Panc1 (cell line): ENCODE measurements around the gene IGFN1. TPM values are rescaled to one million over a fixed set of nuclear protein-coding genes. Genes with fewer than 3 reads are reported as not detected.

Source experiments
- ATAC-seq: fragments of 200-7000 bp; cut with Tn5 transposase; 2 replicates; pipeline ENCODE4 v1.9.1; 2020; ENCODE audit warnings: mild to moderate bottlenecking, moderate library complexity
- BruUV-seq: library from RNA; stranded (reverse); fragments of 400-500 nt; replicated peaks from 2 replicates; lab custom pipeline; 2021; lab: Mats Ljungman, UMichigan
- CTCF ChIA-PET: fragments of 300-600 bp; sonication (Branson Sonifier 250); formaldehyde crosslinking; loops from one replicate; lab custom pipeline; 2022; ENCODE audit warnings: antibody characterized with exemption; lab: Charles Lee
- POLR2A ChIA-PET: fragments of 300-600 bp; sonication (Branson Sonifier 250); formaldehyde crosslinking; loops from one replicate; lab custom pipeline; 2022; ENCODE audit warnings: antibody characterized with exemption; lab: Charles Lee
- DNase-seq: peaks from one replicate; pipeline ENCODE4 v3.0.0-alpha.2; 2010; ENCODE audit warnings: low read depth, low spot score
- H3K27ac ChIP-seq: 2 replicates; pipeline ENCODE4 v1.5.1; 2011; ENCODE audit warnings: mild to moderate bottlenecking, low read length, inconsistent platforms
- H3K27me3 ChIP-seq: fragments of 200-500 bp; sonication (Bioruptor generic); 2 replicates; pipeline ENCODE4 v1.6.0; 2014; ENCODE audit warnings: low read length, inconsistent platforms; ENCODE audit not compliant: control insufficient read depth, insufficient read depth
- H3K36me3 ChIP-seq: fragments of 200-500 bp; sonication (Bioruptor generic); 2 replicates; pipeline ENCODE4 v1.5.1; 2014; ENCODE audit warnings: inconsistent platforms, mild to moderate bottlenecking, low read length, moderate library complexity; ENCODE audit not compliant: control insufficient read depth, insufficient read depth
- H3K4me1 ChIP-seq: 2 replicates; pipeline ENCODE4 v1.5.1; 2011; ENCODE audit warnings: inconsistent platforms, mild to moderate bottlenecking, low read length, moderate library complexity; ENCODE audit not compliant: control insufficient read depth, insufficient read depth
- H3K4me3 ChIP-seq, 2 experiments: 2 replicates each; pipeline ENCODE4 v1.5.1; 2011 to 2012; ENCODE audit warnings: low read depth in 2 of 2, low read length in 2 of 2, mild to moderate bottlenecking in 2 of 2, inconsistent platforms in 1 of 2, moderate library complexity in 1 of 2
- H3K9me3 ChIP-seq: fragments of 200-500 bp; sonication (Bioruptor generic); 2 replicates; pipeline ENCODE4 v1.5.1; 2014; ENCODE audit warnings: low read depth, mild to moderate bottlenecking, inconsistent platforms, low read length, moderate library complexity; ENCODE audit not compliant: control insufficient read depth, insufficient read depth
- POLR2AphosphoS5 ChIP-seq: IDR thresholded peaks from 2 replicates; pipeline ENCODE4 v1.6.1; 2012; ENCODE audit warnings: mild to moderate bottlenecking, low read depth, low read length, moderate library complexity
- SIN3A ChIP-seq: IDR thresholded peaks from 2 replicates; pipeline ENCODE4 v1.6.1; 2012; ENCODE audit warnings: low read depth, mild to moderate bottlenecking, low read length, moderate library complexity, borderline replicate concordance; ENCODE audit not compliant: insufficient read depth
- TCF7L2 ChIP-seq: IDR thresholded peaks from 2 replicates; pipeline ENCODE4 v1.6.1; 2011; ENCODE audit warnings: mild to moderate bottlenecking, low read depth, low read length, inconsistent platforms
- in situ Hi-C: cut with HindIII; loops from 2 replicates; pipeline ENCODE4 v1.10.0; 2016; ENCODE audit warnings: low sequenced_read_pairs, low pct_unique_long_range_greater_than_20kb
- intact Hi-C: fragments of 100-400 bp; cut with micrococcal nuclease; formaldehyde crosslinking; loops from one replicate; pipeline ENCODE4 v1.10.0; 2022; ENCODE audit not compliant: unreplicated experiment
- total RNA-seq: library from RNA; stranded (reverse); gene quantifications from one replicate; pipeline ENCODE4 v1.2.1, GENCODE V29; 2021; ENCODE audit not compliant: unreplicated experiment
- TF ChIP-seq, protein P1 (sequence below), 2 experiments: IDR thresholded peaks; 2 replicates each; pipeline ENCODE4 v1.6.1; 2011 to 2012; ENCODE audit warnings: low read depth in 2 of 2, control low read depth in 1 of 2, low read length in 1 of 2, mild to moderate bottlenecking in 1 of 2, moderate library complexity in 1 of 2; ENCODE audit not compliant: insufficient read depth in 1 of 2
- TF ChIP-seq, protein P2 (sequence below): fragments of 450-650 bp; IDR thresholded peaks from 2 replicates; pipeline ENCODE4 v1.5.1; 2017; ENCODE audit warnings: mild to moderate bottlenecking

Gene IGFN1
- total RNA-seq, 1 experiment from 2014 or later, result not detected

DNA sequence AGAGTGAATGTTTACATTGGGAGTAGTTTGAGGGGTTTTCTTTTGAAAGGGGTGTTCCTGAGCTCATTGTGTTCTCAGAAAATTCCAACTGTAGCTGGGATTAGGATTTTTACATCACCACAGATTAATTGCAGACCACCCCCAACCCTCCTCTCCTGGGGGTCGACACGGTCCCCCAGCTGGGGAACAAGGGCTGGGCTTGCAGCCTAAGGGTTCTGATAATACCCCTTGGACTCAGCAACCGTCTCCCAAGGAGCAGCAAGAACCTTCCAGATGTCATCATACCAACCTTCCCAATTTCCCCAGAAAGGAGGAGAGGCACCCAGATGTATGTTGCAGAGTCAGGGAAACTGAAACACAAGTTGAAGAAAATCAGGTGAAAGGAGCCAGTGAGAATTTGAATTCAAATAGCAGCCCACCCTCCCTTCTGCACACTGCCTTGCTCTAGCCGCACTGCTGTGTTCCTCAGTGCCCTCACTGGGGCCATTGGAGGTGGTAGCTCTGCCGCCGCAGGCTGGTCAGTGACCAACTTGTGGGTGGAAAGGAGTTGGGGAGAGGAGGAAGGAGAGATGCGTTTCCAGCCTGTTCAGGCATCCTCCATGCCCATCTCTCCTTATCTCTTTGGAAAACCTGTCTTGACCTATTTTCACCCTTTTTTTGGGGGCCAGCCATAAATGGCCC, 14.7 kb upstream of the IGFN1 start:
- BruUV-seq, result no TSS peak
- intact Hi-C loops, result no loop called here
- in situ Hi-C loops, result no loop called here
- H3K27ac ChIP-seq, result no peak overlapping the region
- no peak for DNase-seq
- no peaks in the 10 kb centered on the region for H3K4me1 ChIP-seq
- TF ChIP-seq TCF7L2 (no peak), POLR2AphosphoS5 (no peak), SIN3A (no peak)
- TF ChIP-seq, protein P1, sequence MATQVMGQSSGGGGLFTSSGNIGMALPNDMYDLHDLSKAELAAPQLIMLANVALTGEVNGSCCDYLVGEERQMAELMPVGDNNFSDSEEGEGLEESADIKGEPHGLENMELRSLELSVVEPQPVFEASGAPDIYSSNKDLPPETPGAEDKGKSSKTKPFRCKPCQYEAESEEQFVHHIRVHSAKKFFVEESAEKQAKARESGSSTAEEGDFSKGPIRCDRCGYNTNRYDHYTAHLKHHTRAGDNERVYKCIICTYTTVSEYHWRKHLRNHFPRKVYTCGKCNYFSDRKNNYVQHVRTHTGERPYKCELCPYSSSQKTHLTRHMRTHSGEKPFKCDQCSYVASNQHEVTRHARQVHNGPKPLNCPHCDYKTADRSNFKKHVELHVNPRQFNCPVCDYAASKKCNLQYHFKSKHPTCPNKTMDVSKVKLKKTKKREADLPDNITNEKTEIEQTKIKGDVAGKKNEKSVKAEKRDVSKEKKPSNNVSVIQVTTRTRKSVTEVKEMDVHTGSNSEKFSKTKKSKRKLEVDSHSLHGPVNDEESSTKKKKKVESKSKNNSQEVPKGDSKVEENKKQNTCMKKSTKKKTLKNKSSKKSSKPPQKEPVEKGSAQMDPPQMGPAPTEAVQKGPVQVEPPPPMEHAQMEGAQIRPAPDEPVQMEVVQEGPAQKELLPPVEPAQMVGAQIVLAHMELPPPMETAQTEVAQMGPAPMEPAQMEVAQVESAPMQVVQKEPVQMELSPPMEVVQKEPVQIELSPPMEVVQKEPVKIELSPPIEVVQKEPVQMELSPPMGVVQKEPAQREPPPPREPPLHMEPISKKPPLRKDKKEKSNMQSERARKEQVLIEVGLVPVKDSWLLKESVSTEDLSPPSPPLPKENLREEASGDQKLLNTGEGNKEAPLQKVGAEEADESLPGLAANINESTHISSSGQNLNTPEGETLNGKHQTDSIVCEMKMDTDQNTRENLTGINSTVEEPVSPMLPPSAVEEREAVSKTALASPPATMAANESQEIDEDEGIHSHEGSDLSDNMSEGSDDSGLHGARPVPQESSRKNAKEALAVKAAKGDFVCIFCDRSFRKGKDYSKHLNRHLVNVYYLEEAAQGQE (IDR thresholded peaks at IDR 0.05; ENCODE audit: insufficient read depth in 1 of 2, low read depth in 2 of 2, low read length in 1 of 2), result no peak
- TF ChIP-seq, protein P2, sequence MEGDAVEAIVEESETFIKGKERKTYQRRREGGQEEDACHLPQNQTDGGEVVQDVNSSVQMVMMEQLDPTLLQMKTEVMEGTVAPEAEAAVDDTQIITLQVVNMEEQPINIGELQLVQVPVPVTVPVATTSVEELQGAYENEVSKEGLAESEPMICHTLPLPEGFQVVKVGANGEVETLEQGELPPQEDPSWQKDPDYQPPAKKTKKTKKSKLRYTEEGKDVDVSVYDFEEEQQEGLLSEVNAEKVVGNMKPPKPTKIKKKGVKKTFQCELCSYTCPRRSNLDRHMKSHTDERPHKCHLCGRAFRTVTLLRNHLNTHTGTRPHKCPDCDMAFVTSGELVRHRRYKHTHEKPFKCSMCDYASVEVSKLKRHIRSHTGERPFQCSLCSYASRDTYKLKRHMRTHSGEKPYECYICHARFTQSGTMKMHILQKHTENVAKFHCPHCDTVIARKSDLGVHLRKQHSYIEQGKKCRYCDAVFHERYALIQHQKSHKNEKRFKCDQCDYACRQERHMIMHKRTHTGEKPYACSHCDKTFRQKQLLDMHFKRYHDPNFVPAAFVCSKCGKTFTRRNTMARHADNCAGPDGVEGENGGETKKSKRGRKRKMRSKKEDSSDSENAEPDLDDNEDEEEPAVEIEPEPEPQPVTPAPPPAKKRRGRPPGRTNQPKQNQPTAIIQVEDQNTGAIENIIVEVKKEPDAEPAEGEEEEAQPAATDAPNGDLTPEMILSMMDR, result no peak
- H3K27me3 ChIP-seq, result peaks cover 2% of the 10 kb centered on the region
- no peaks in the 10 kb centered on the region for H3K36me3 ChIP-seq
- H3K4me3 ChIP-seq, result no peak overlapping the region
- ChIA-PET POLR2A (no interaction called here), CTCF (interaction anchor here (0.6 to 1.0 kb wide), 2 partner anchors 10 to 376 kb away, joined by 3 to 4 read pairs; no protein-coding TSS in a partner anchor)
- no peaks in the 10 kb centered on the region for H3K9me3 ChIP-seq
- no peak for ATAC-seq

DNA sequence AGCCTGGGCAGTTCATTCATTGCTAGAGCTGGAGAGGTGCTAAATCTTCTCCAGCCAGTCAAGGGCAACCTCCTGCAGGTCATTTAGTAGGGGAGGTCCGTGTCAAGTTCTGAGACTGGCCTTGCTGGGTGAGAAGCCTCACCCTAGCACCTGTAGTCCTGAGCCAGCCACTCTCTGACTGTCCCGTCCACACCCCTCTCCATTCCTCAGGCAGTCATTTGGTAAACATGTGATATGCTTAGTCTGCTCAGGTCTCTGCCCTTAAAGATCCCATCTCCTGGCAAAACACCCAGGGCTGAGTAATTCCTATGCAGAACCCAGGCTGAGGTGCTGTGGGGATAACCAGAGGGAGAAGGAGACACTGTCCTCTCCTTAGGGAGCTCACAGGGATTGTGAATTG, 13.7 kb upstream of the IGFN1 start:
- no peak for TF ChIP-seq TCF7L2
- no peak for TF ChIP-seq POLR2AphosphoS5
- TF ChIP-seq, protein P1 (IDR thresholded peaks at IDR 0.05; ENCODE audit: insufficient read depth in 1 of 2, low read depth in 2 of 2, low read length in 1 of 2), result no peak
- TF ChIP-seq, protein P2, result no peak
- TF ChIP-seq SIN3A, result no peak
- Histone ChIP-seq H3K4me1 (no peaks in the 10 kb centered on the region), H3K36me3 (no peaks in the 10 kb centered on the region), H3K4me3 (no peak overlapping the region), H3K27me3 (peaks cover 10% of the 10 kb centered on the region), H3K9me3 (no peaks in the 10 kb centered on the region), H3K27ac (no peak overlapping the region)
- ATAC-seq (0 out of 2 replicates have a peak, but pooled peaks have one; percentile 17), DNase-seq (no peak)
- POLR2A ChIA-PET, result no interaction called here
- no TSS peak for BruUV-seq
- CTCF ChIA-PET, result no interaction called here
- intact Hi-C loops, result no loop called here
- in situ Hi-C loops, result no loop called here
